T1000 (cell line): Measurements from ENCODE around the gene RBMS3.
"Not testable (repeated sequence)": the region's sequence is repeated elsewhere in the genome, so short reads cannot be mapped to it uniquely, and the experiment has no call there.

Source experiments
- DNase-seq: peaks from one replicate; lab custom pipeline; 2025; ENCODE audit warnings: mixed read lengths; lab: John Stamatoyannopoulos, UW

RBMS3 gene

GRCh38 chr3:29385046-29385830, 104.4 kb downstream of the RBMS3 start:
- no peak for DNase-seq

- DNase-seq = no peak
Measured at GRCh38 chr3:29389362-29389761, 108.5 kb downstream of the RBMS3 start.

GRCh38 chr3:29392625-29393388, 111.9 kb downstream of the RBMS3 start:
- no peak for DNase-seq

- DNase-seq = not testable (repeated sequence)
Measured at GRCh38 chr3:29393946-29394345, 113.1 kb downstream of the RBMS3 start.

- no peak for DNase-seq
Measured at GRCh38 chr3:29397406-29397805, 116.5 kb downstream of the RBMS3 start.

GRCh38 chr3:29398787-29399186, 117.9 kb downstream of the RBMS3 start:
- no peak for DNase-seq

- no peak for DNase-seq
Measured at GRCh38 chr3:29406291-29406832, 125.5 kb downstream of the RBMS3 start.

GRCh38 chr3:29408676-29409075, 127.8 kb downstream of the RBMS3 start:
- DNase-seq = no peak

- DNase-seq = no peak
Measured at GRCh38 chr3:29409409-29409808, 128.5 kb downstream of the RBMS3 start.

- DNase-seq = no peak
Measured at GRCh38 chr3:29410220-29410619, 129.3 kb downstream of the RBMS3 start.

GRCh38 chr3:29410660-29411405, 130.0 kb downstream of the RBMS3 start:
- DNase-seq = no peak

- DNase-seq = no peak
Measured at GRCh38 chr3:29412110-29412509, 131.2 kb downstream of the RBMS3 start.

GRCh38 chr3:29414468-29415224, 133.8 kb downstream of the RBMS3 start:
- no peak for DNase-seq

- no peak for DNase-seq
Measured at GRCh38 chr3:29415482-29416223, 134.8 kb downstream of the RBMS3 start.

- no peak for DNase-seq
Measured at GRCh38 chr3:29416514-29416913, 135.6 kb downstream of the RBMS3 start.

- DNase-seq = no peak
Measured at GRCh38 chr3:29420106-29420505, 139.2 kb downstream of the RBMS3 start.

- no peak for DNase-seq
Measured at GRCh38 chr3:29426302-29427226, 145.7 kb downstream of the RBMS3 start.

- DNase-seq = no peak
Measured at GRCh38 chr3:29427266-29428103, 146.6 kb downstream of the RBMS3 start.
